ENCODE measurements around the gene MSX1. TPM values are rescaled to one million over a fixed set of nuclear protein-coding genes. Genes with fewer than 3 reads are reported as not detected.

Gene MSX1
- polyA plus RNA-seq, 2 of the 4 experiments (the other 2 are of a cell fraction) = 2.2 to 2.8 TPM

DNA sequence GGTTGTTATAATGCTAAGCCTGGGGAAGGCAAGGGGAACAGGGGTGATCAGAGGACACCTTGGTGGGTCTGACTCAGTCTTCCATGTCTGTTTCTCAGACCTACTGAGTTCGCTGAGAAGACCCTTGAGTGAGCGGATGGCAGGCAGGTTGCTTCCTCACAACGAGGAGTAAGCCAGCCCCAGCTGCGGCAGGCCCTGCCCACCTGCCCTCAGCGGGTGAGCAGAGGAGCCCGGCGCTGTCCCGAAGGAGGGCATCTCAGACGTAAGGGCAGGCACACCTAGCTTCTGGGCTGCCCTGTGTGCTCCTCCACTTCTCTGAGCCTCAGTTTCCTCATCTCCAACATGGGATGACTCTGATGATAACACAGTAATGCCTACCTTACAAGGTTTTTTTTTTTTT is 30.3 kb downstream of the MSX1 start:
- H3K9me3 ChIP-seq = no peaks in the 10 kb centered on the region
- ChIA-PET CTCF (interaction anchor here (1.1 kb wide), 1 partner anchor 9 kb away, joined by 3 read pairs; no protein-coding TSS in a partner anchor), POLR2A (no interaction called here)
- WGBS (ENCODE audit: missing lambda C conversion rate) = 24% methylated on average over 5 of the region's 9 CpGs
- no peak overlapping the region for H3K4me2 ChIP-seq
- TF ChIP-seq, protein P1, sequence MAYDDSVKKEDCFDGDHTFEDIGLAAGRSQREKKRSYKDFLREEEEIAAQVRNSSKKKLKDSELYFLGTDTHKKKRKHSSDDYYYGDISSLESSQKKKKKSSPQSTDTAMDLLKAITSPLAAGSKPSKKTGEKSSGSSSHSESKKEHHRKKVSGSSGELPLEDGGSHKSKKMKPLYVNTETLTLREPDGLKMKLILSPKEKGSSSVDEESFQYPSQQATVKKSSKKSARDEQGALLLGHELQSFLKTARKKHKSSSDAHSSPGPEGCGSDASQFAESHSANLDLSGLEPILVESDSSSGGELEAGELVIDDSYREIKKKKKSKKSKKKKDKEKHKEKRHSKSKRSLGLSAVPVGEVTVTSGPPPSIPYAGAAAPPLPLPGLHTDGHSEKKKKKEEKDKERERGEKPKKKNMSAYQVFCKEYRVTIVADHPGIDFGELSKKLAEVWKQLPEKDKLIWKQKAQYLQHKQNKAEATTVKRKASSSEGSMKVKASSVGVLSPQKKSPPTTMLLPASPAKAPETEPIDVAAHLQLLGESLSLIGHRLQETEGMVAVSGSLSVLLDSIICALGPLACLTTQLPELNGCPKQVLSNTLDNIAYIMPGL (CRISPR knock-in tag; IDR thresholded peaks at IDR 0.05; ENCODE audit: borderline replicate concordance) = no peak
- TF ChIP-seq NFE2L2 (conservative IDR thresholded peaks at IDR 0.05; ENCODE audit: low read length) = no peak
- TF ChIP-seq FOSL2 (IDR thresholded peaks at IDR 0.05) = no peak
- TF ChIP-seq FOSL2 (CRISPR knock-in tag; IDR thresholded peaks at IDR 0.05) = no peak
- TF ChIP-seq GATA3 (IDR thresholded peaks at IDR 0.05; ENCODE audit: borderline replicate concordance) = no peak
- TF ChIP-seq POLR2A (IDR thresholded peaks at IDR 0.05; ENCODE audit: low read length) = no peak
- no peak for TF ChIP-seq RFX5 (IDR thresholded peaks at IDR 0.05)
- TF ChIP-seq FOXS1 (CRISPR knock-in tag; IDR thresholded peaks at IDR 0.05) = no peak
- TF ChIP-seq, protein P2, sequence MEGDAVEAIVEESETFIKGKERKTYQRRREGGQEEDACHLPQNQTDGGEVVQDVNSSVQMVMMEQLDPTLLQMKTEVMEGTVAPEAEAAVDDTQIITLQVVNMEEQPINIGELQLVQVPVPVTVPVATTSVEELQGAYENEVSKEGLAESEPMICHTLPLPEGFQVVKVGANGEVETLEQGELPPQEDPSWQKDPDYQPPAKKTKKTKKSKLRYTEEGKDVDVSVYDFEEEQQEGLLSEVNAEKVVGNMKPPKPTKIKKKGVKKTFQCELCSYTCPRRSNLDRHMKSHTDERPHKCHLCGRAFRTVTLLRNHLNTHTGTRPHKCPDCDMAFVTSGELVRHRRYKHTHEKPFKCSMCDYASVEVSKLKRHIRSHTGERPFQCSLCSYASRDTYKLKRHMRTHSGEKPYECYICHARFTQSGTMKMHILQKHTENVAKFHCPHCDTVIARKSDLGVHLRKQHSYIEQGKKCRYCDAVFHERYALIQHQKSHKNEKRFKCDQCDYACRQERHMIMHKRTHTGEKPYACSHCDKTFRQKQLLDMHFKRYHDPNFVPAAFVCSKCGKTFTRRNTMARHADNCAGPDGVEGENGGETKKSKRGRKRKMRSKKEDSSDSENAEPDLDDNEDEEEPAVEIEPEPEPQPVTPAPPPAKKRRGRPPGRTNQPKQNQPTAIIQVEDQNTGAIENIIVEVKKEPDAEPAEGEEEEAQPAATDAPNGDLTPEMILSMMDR (IDR thresholded peaks at IDR 0.05) = no peak
- no peak for TF ChIP-seq EHMT2 (IDR thresholded peaks at IDR 0.05; ENCODE audit: low read depth)
- no peak for TF ChIP-seq RCOR1 (IDR thresholded peaks at IDR 0.05; ENCODE audit: low read depth, low read length)
- no peak for TF ChIP-seq TP53 (CRISPR knock-in tag; IDR thresholded peaks at IDR 0.05)
- TF ChIP-seq KDM1A (IDR thresholded peaks at IDR 0.05; ENCODE audit: low read depth) = no peak
- no peak for TF ChIP-seq FOSB (CRISPR knock-in tag; IDR thresholded peaks at IDR 0.05)
- no peak for TF ChIP-seq NPAS2 (CRISPR knock-in tag; IDR thresholded peaks at IDR 0.05; ENCODE audit: borderline replicate concordance)
- no peak for TF ChIP-seq CHD4 (IDR thresholded peaks at IDR 0.05; ENCODE audit: borderline replicate concordance)
- TF ChIP-seq, protein P3, sequence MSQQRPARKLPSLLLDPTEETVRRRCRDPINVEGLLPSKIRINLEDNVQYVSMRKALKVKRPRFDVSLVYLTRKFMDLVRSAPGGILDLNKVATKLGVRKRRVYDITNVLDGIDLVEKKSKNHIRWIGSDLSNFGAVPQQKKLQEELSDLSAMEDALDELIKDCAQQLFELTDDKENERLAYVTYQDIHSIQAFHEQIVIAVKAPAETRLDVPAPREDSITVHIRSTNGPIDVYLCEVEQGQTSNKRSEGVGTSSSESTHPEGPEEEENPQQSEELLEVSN (IDR thresholded peaks at IDR 0.05; ENCODE audit: borderline replicate concordance, low read depth) = no peak
- TF ChIP-seq, protein P4, sequence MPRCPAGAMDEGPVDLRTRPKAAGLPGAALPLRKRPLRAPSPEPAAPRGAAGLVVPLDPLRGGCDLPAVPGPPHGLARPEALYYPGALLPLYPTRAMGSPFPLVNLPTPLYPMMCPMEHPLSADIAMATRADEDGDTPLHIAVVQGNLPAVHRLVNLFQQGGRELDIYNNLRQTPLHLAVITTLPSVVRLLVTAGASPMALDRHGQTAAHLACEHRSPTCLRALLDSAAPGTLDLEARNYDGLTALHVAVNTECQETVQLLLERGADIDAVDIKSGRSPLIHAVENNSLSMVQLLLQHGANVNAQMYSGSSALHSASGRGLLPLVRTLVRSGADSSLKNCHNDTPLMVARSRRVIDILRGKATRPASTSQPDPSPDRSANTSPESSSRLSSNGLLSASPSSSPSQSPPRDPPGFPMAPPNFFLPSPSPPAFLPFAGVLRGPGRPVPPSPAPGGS (IDR thresholded peaks at IDR 0.05) = no peak
- no peak for TF ChIP-seq ZFP36 (IDR thresholded peaks at IDR 0.05; ENCODE audit: borderline replicate concordance, partially characterized antibody)
- no peak for TF ChIP-seq ZSCAN20 (CRISPR knock-in tag; IDR thresholded peaks at IDR 0.05)
- TF ChIP-seq RNF2 (IDR thresholded peaks at IDR 0.05; ENCODE audit: borderline replicate concordance, low read depth) = no peak
- no peak for DNase-seq (ENCODE audit: low read depth in 1 of 2, low spot score in 1 of 2)
- FAIRE-seq = no peak
- ATAC-seq = no peak
- H3K4me3 ChIP-seq = no peak overlapping the region
- no peak overlapping the region for H3K27ac ChIP-seq
- H3K4me1 ChIP-seq = no peaks in the 10 kb centered on the region

DNA sequence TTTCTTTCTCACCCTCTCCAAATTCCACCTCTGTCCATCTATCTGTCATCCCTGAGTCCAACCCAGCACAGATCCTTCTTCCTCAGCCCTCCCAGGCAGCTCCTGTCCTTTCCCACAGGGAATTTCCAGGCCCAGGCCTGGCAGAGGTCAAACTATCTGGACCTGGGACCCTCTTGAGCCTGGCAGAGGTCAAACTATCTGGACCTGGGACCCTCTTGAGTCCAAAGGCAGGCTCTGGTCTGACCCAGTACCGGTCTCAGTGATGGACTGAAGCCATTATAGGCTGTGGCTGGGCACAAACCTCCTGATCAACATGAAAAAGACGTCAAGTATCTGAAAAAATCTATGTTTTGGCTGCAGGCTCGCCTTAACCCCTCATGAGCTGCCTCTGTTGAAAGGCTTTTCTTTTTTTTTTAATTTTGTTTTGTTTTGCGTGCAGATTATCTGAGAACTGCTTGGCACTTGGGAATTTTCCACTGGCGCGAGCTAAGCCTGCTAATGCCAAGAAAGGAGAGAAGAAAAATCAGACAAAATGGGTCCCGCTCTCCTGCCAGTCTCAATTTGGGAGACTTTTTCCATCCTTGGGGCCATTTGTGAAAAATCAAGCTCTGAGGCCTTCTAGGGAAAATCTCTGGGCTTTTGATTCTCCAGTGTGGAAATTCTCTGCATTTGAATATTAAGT is 31.2 kb downstream of the MSX1 start:
- 59% methylated on average over 7 of the region's 7 CpGs for WGBS (ENCODE audit: missing lambda C conversion rate)

More for the DNA sequence above, 31.2 kb downstream of the MSX1 start:
- FAIRE-seq = no peak
- ATAC-seq = no peak
- no peak overlapping the region for H3K4me2 ChIP-seq
- H3K4me3 ChIP-seq = no peak overlapping the region
- no peak for DNase-seq (ENCODE audit: low read depth in 1 of 2, low spot score in 1 of 2)
- H3K27ac ChIP-seq = no peak overlapping the region
- POLR2A ChIA-PET = no interaction called here
- CTCF ChIA-PET = interaction anchor here (0.9 to 1.4 kb wide), 3 partner anchors 10 to 222 kb away, joined by 3 to 4 read pairs (median 3); no protein-coding TSS in a partner anchor
- no peaks in the 10 kb centered on the region for H3K4me1 ChIP-seq
- no peaks in the 10 kb centered on the region for H3K9me3 ChIP-seq
- TF ChIP-seq, protein P5, sequence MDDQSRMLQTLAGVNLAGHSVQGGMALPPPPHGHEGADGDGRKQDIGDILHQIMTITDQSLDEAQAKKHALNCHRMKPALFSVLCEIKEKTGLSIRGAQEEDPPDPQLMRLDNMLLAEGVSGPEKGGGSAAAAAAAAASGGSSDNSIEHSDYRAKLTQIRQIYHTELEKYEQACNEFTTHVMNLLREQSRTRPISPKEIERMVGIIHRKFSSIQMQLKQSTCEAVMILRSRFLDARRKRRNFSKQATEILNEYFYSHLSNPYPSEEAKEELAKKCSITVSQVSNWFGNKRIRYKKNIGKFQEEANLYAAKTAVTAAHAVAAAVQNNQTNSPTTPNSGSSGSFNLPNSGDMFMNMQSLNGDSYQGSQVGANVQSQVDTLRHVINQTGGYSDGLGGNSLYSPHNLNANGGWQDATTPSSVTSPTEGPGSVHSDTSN (IDR thresholded peaks at IDR 0.05) = no peak
- TF ChIP-seq ESRRA (IDR thresholded peaks at IDR 0.05; ENCODE audit: borderline replicate concordance, low read length) = no peak
- no peak for TF ChIP-seq HOXB5 (CRISPR knock-in tag; IDR thresholded peaks at IDR 0.05)
- TF ChIP-seq SREBF2 (IDR thresholded peaks at IDR 0.05) = no peak
- TF ChIP-seq, protein P6, sequence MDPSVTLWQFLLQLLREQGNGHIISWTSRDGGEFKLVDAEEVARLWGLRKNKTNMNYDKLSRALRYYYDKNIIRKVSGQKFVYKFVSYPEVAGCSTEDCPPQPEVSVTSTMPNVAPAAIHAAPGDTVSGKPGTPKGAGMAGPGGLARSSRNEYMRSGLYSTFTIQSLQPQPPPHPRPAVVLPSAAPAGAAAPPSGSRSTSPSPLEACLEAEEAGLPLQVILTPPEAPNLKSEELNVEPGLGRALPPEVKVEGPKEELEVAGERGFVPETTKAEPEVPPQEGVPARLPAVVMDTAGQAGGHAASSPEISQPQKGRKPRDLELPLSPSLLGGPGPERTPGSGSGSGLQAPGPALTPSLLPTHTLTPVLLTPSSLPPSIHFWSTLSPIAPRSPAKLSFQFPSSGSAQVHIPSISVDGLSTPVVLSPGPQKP (IDR thresholded peaks at IDR 0.05; ENCODE audit: low read depth, low read length) = no peak
- TF ChIP-seq KDM5A (IDR thresholded peaks at IDR 0.05) = no peak
- TF ChIP-seq NPAS2 (CRISPR knock-in tag; IDR thresholded peaks at IDR 0.05; ENCODE audit: borderline replicate concordance) = no peak

All from A549 (cell line).